A673 (cell line): ENCODE data around the gene PPFIBP1.

ENCODE experiments used
- CTCF ChIP-seq: fragments of 300-800, 200-600 bp; sonication (generic); conservative IDR thresholded peaks from 2 replicates; pipeline ENCODE4 v1.5.1; 2017; ENCODE audit warnings: low read depth, mild to moderate bottlenecking, antibody characterized with exemption, low read length, moderate library complexity, mixed read lengths
- EZH2 ChIP-seq: fragments of 200-600 bp; sonication (generic); IDR thresholded peaks from 2 replicates; pipeline ENCODE4 v1.6.1; 2017; ENCODE audit warnings: borderline replicate concordance, low read depth, mild to moderate bottlenecking, mixed read lengths, antibody characterized with exemption, low read length; ENCODE audit not compliant: poor library complexity, severe bottlenecking

GRCh38 chr12:27604431-27604830, 80.4 kb downstream of the PPFIBP1 start:
- no peak for TF ChIP-seq CTCF
- no peak for TF ChIP-seq EZH2
